ENCODE results near the gene PRG2. TPM values are rescaled to one million over a fixed set of nuclear protein-coding genes. Genes with fewer than 3 reads are reported as not detected.

Gene PRG2
- total and polyA plus RNA-seq, 9 of the 15 experiments (the other 6 are each of a cell fraction or from before 2014, with no cell fraction given), result 1.8 to 78.0 (median 26.6) TPM

GRCh38 chr11:57391539-57391938, 1.1 kb upstream of the PRG2 start:
- in situ Hi-C loops (cut with MboI) (no loop called here), intact Hi-C loops (cut with micrococcal nuclease) (no loop called here)
- Histone ChIP-seq H3K9me1 (ENCODE audit: control insufficient read depth, insufficient read depth, low read length) (no peaks in the 10 kb centered on the region), H3K27me3 (ENCODE audit: control insufficient read depth in 2 of 2, insufficient read depth in 2 of 2, low read length in 2 of 2) (no peaks in the 10 kb centered on the region), H3K4me1 (replicated peaks in 1 of 2; ENCODE audit: control insufficient read depth in 2 of 2, insufficient read depth in 2 of 2, low read length in 2 of 2) (peaks cover 43 to 65% of the 10 kb centered on the region in 2 experiments), H2AFZ (ENCODE audit: low read depth, low read length) (no peak overlapping the region), H3K4me3 (no peak overlapping the region), H3K27ac (ENCODE audit: extremely low read depth, low read depth, low read length) (no peak overlapping the region), H4K20me1 (replicated peaks; ENCODE audit: control insufficient read depth, insufficient read depth, low read length) (no peaks in the 10 kb centered on the region), H3K36me3 (ENCODE audit: control insufficient read depth, insufficient read depth, low read length) (no peaks in the 10 kb centered on the region), H3K4me2 (ENCODE audit: insufficient read depth, low read length) (no peak overlapping the region), H3K9ac (ENCODE audit: insufficient read depth in 1 of 2, low read depth in 2 of 2, low read length in 2 of 2) (no peak overlapping the region), H3K9me3 (replicated peaks; ENCODE audit: control insufficient read depth, insufficient read depth, low read depth, low read length) (no peaks in the 10 kb centered on the region), H3K79me2 (ENCODE audit: control insufficient read depth, insufficient read depth, low read length) (no peaks in the 10 kb centered on the region)
- FAIRE-seq (no peak), DNase-seq (ENCODE audit: extremely low read depth in 1 of 4, low spot score in 3 of 4) (no peak), ATAC-seq (no peak)
- 53% methylated on average over 2 of the region's 2 CpGs for WGBS (ENCODE audit: insufficient coverage, low coverage, missing lambda C conversion rate)
- no TSS peak for BruUV-seq (replicated peaks)
- TF ChIP-seq E2F1 (CRISPR knock-in tag; IDR thresholded peaks at IDR 0.05) (no peak), ZBTB40 (IDR thresholded peaks at IDR 0.05) (no peak), ZBTB40 (CRISPR knock-in tag; IDR thresholded peaks at IDR 0.05) (no peak), POLR2A (conservative IDR thresholded peaks at IDR 0.05) (no peak), PATZ1 (CRISPR knock-in tag; IDR thresholded peaks at IDR 0.05; ENCODE audit: borderline replicate concordance) (no peak), BHLHE40 (IDR thresholded peaks at IDR 0.05; ENCODE audit: low read length) (no peak), HDAC6 (IDR thresholded peaks at IDR 0.05; ENCODE audit: low read depth, low read length) (no peak)
- POLR2A ChIA-PET, result interaction anchor here (1.0 to 3.3 kb wide), 2 partner anchors 10 to 11 kb away, joined by 3 to 15 read pairs; no protein-coding TSS in a partner anchor
- CTCF ChIA-PET (ENCODE audit: low intra/inter-chr PET ratio), result no interaction called here

Measured in K562 (cell line).